ENCODE results near the gene DNAH14.

The DNAH14 gene

DNA sequence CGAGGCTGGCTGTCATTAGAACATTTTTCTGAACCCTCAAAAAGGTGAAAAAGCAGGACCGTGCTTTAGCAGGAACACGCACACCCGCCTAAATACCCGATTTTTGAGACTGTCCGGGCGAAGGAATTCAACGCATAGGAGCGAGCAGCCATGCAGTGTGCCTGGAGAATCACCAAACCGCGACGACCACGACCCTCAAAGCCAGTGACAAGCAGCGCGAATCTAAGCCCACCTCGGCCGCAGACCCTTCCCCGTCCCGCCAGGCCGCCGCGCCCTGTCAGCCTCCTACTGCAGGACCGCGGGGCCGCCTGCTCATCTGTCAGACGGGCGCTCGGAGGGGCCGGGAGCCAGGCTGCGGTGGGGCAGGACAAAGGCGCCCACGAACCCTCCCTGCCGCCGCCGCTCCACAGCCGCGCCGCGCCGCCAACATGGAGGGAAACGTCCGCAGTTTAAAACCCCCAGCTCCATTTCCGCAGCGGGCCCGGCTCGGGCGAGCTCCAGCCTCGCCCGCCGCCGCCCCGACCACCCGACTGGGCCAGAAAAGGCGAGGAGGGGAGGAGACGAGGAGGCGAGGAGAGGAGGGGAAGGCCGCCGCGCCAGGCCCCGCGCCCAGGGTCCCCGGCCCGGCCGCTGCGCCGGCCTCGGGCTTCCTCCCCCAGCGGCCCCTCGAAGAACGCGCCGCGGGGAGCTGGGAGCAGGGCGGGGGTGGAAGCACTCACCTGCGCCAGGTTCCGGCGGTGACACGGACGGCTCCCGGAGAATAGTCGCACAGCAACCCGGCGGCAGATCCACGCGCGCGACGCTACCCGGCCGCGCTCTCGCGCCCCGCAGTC, 498.0 kb downstream of the DNAH14 start, which contains the start of gene LBR:
TSS of gene LBR (minus strand) at position 804 of the 833 bp plus-strand sequence. CDS start 3,963 bp downstream, outside the sequence.
- no peak for DNase-seq (ENCODE audit: low read depth, low spot score)

DNA sequence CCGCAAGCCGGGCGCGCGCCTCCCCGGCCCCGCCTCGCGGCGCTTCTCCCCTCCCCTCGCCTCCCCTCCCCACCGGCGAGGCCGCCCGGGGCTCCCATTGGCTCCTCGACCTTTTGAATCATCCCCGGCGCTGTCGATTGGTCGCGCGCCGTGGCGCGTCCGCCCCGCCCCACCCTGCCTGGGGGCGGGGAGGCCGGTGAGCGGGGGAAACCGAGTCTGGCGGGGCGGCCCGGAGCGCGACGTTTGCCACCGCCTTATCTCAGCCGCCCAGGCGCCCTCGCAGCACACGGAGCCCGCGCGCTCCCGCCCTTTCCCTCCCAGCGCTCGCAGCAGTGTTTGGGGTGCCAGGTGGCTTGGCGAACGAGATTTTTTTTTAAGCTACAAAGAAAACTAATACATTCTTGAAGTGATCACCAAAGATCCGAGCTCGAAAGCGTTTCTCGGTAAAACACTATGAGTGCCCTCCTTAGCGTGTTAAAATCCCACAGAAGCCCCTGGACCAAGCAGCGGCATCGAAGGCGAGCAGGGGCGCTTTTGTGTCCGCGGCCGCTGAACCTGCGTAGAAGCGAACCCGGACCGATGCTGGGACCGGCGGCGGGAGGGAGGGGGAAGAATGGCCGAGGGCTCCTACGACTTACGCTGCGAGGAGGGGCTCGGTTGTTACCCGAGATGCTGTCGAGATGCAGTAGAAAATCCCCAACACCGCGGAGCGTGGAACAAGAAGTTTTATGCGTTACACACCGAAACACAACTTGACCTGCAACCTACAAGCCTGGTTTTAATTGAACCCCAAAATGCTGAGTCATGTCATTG, 498.8 kb downstream of the DNAH14 start:
- no peak for DNase-seq (ENCODE audit: low read depth, low spot score)

GRCh38 chr1:225428881-225429455, 499.5 kb downstream of the DNAH14 start:
- DNase-seq (ENCODE audit: low read depth, low spot score), result no peak

DNA sequence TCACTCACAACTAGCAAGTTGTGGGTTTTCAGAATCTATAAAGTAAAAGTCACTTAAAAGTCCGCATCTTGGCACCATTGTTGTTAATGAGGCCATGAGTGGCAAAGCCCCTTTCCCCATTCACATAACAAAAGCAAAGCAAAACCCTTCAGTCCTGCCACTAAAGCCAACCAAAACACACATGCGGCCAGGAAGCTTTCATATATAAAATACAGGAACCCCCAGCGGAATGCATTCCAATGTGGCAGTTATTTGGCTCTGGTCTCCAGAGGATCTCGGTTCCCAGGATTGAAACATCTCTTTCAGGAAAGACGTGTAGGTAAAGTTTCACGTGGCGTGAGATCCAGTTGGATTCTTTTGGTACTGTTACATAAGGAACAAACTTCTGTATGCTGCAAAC, 500.8 kb downstream of the DNAH14 start:
- no peak for DNase-seq (ENCODE audit: low read depth, low spot score)

GRCh38 chr1:225431081-225431863, 501.8 kb downstream of the DNAH14 start:
- DNase-seq (ENCODE audit: low read depth, low spot score), result no peak

DNA sequence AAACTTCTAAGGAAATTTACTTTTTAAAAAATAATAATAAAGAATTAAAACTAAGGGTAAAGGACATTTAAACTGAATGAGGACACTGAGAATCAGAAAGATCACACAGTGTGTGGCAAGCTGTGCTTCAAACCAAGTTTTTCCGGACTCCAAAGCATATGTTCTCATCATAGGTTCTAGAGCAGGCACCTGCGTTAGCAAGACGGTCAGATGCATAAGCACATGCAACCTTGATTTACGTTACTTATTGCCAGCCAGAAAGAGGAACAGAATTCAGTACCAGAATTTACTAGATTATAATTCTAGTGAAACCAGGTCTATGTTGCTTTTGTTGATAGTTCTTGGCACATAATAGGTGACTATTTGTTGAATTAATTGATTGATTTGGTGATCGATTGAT, 504.6 kb downstream of the DNAH14 start:
- DNase-seq (ENCODE audit: low read depth, low spot score), result no peak

DNA sequence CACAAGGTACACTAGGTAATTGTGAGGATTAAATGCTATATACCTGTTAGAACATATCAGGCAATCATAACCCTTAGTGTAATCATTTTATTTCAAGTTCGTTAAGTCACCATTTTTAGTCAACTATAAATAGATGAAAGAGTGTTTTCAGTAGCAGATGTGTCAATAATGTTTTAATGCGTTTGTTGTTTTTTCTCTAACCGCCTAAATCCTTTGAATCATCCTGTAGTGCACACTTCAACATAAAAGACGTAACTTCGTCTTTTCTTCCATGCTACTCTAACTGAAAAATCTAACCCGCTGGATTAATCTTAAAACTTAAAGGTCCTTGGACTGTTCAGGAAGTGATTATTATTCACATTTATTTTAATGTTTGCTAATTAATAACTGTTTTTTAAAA, 505.6 kb downstream of the DNAH14 start:
- DNase-seq (ENCODE audit: low read depth, low spot score), result no peak

DNA sequence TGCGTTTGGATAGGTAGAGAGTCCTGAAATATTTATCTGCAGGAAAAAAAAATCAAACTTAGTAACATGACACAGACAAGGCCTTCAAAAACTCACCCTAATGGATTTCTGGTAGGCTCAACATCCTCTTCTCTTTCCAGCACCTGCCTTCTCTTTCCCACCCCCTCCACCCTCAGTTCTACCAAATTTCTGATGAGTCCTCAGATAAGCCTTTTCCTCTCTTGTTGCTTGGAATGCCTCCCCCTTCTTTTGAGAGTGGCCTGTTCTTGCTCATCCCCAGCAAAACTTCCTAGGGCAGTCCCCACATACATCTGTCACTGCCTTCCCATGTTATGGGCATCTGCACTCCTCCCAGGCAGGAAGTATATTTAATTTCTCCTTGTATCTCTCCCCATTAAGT, 506.0 kb downstream of the DNAH14 start:
- DNase-seq (ENCODE audit: low read depth, low spot score), result no peak

DNA sequence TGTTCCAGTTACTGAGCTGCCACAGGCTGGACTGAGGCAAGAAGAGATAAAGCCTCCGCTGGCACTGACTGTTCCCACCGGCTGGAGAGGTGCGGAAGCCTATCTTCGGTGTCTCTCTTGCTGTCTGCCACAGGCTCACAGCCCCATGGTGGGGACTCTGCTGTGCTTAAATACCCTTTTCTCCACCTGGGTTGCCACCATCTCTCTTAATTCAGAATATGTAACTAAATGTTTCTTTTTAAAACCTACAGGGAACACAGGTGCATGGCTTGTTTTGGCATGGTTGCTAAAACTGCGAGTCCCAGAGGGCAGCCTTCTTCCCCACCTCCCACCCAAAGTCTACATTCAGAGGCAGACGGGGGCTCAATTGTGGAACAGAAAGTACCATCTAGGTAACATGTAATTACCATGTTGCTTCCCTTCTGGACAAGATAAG, 506.5 kb downstream of the DNAH14 start:
- DNase-seq (ENCODE audit: low read depth, low spot score), result no peak

- DNase-seq (ENCODE audit: low read depth, low spot score), result no peak
These were observed 508.4 kb downstream of the DNAH14 start for GRCh38 chr1:225437710-225438437.

DNA sequence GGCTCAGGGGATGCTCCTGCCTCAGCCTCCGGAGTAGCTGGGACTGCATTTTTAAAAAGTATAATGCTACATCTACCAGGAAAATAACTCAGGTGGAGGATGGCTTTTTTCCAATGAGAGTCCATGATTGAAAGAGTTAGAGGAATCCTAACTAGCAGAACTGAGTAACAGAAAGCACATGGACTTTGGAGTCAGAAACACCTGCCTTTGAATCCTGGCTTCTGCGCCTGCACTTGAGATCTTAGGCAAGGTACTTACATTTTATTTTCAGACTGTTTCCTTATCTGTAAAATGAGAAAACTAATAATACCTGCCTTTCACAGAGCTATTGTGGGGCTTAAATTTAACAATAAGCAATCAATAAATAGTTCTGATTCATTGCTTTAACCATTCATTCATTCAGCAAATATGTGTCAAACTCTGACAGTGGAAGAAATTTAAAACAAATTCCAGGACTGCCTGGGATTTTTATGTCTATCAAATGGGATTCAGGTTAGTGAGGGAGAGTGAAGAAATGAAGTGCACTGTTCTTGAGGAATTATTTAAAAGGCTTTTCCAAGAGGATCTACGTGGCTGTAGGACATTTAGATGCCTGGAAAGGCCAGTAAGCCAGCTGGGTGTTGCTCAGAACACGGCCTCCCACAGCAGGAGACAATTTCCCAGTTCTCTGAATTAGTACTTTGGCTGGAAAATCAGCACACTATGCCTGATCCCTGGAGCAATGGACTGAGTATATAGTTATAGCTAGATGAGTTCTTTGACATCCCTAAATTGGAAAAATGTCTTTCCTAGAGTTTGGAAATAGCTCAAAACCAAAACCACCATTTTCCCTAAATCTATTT, 511.1 kb downstream of the DNAH14 start:
- DNase-seq (ENCODE audit: low read depth, low spot score), result no peak

DNA sequence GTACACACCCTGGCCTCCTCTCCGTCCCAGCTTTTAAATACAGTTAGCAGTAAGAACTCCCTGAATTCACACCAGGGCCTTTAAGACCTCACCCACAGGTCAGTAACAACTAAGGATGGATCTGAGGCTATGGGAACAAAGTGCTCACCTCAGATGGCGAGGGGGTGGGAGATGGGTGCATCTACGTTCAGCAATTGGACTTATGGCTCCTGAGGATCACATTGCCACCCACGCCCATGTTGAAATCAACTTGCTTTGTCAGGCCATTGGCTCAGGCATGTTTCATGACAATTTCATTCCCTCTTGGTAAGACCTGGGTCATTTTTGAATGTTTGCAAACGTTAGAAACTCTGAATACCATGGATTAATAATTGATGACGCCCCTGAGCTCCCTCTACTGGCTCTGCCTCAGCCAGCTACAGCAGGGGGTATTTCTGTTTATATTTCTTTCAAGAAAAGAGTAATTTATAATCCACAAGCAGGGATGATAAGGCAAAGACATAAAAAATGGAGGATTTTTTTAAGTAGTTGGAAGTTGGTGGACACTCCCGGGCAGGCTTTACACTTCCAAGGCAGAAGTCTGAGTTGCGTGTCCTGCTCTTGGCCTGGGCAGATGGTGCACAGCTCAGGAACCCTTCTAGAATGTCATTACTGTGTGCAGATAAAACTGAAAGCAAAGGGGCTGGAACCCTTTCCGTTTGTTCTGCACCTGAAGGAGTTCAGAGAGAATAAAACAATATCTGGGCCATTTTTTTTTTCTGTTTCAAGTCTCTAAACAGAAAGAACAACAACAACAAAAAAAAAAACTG, 512.0 kb downstream of the DNAH14 start:
- no peak for DNase-seq (ENCODE audit: low read depth, low spot score)

- DNase-seq (ENCODE audit: low read depth, low spot score), result no peak
These were observed 512.6 kb downstream of the DNAH14 start for GRCh38 chr1:225442123-225442505.

- no peak for DNase-seq (ENCODE audit: low read depth, low spot score)
These were observed 516.4 kb downstream of the DNAH14 start for GRCh38 chr1:225445639-225446594.

DNA sequence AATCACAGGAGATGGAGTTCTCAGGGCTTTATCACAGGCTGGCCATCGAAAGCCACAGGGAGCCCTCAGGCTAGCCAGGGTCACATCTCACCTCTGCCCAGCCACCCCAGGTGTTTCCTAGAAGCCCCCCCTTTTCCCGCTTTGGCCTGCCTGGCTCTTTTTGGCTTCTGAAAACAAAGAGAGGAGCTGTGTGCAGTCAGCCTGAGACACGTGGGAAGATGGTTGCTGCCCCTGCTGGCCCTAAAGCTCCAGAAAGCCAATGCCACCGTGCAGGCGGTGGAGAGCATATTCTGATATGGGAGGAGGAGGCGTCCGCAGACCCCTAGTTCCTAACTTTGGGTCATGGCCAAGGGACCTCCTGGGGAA, 517.1 kb downstream of the DNAH14 start:
- DNase-seq (ENCODE audit: low read depth, low spot score), result no peak

GRCh38 chr1:225446981-225447615, 517.6 kb downstream of the DNAH14 start:
- no peak for DNase-seq (ENCODE audit: low read depth, low spot score)

GRCh38 chr1:225447650-225448089, 518.2 kb downstream of the DNAH14 start:
- no peak for DNase-seq (ENCODE audit: low read depth, low spot score)
